Measurements from ENCODE around the gene COMMD1.

The COMMD1 gene

DNA sequence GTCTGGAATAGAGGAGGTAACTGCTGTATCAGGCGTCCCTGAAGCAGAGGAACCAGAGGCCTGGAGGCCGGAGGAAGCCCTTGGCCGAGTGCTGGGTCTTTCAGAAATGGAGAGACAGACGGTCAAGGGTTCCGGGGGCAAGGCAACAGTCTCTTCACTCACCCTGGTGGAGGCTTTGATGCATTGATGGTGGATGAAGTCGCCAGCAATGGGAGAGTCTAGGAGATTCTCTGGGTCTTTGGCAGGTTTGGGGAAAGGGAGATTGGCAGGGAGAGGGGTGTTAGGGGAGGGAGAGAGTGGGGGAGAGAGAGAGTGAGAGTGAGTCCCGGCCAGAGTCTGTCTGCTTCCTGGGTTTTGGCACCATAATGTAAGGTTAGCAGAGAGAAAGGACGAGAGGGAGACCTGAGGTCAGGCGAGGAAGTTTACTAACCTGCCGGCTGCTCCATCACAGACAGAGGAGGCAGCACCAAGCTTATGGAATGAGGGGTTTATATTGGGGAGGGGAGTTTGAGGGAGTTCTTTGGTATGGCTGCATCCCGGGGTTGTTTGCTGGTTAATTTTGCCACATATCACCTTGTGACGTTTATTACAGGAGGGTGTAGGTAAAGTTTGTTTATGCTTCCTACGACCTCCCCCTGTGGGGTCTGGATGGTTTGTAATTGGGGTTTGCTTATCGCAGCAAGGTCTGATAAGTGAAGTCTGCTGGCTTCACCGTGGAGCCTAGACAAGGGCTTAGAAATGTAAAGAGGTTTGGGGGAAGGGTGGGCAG, 19.6 kb downstream of the COMMD1 start:
- TF ChIP-seq, protein P1, sequence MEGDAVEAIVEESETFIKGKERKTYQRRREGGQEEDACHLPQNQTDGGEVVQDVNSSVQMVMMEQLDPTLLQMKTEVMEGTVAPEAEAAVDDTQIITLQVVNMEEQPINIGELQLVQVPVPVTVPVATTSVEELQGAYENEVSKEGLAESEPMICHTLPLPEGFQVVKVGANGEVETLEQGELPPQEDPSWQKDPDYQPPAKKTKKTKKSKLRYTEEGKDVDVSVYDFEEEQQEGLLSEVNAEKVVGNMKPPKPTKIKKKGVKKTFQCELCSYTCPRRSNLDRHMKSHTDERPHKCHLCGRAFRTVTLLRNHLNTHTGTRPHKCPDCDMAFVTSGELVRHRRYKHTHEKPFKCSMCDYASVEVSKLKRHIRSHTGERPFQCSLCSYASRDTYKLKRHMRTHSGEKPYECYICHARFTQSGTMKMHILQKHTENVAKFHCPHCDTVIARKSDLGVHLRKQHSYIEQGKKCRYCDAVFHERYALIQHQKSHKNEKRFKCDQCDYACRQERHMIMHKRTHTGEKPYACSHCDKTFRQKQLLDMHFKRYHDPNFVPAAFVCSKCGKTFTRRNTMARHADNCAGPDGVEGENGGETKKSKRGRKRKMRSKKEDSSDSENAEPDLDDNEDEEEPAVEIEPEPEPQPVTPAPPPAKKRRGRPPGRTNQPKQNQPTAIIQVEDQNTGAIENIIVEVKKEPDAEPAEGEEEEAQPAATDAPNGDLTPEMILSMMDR (conservative IDR thresholded peaks at IDR 0.05; ENCODE audit: low read depth, low read length), result no peak
- H3K4me3 ChIP-seq (ENCODE audit: low read depth, low read length), result no peak overlapping the region
- no peak for DNase-seq (ENCODE audit: low read depth)

DNA sequence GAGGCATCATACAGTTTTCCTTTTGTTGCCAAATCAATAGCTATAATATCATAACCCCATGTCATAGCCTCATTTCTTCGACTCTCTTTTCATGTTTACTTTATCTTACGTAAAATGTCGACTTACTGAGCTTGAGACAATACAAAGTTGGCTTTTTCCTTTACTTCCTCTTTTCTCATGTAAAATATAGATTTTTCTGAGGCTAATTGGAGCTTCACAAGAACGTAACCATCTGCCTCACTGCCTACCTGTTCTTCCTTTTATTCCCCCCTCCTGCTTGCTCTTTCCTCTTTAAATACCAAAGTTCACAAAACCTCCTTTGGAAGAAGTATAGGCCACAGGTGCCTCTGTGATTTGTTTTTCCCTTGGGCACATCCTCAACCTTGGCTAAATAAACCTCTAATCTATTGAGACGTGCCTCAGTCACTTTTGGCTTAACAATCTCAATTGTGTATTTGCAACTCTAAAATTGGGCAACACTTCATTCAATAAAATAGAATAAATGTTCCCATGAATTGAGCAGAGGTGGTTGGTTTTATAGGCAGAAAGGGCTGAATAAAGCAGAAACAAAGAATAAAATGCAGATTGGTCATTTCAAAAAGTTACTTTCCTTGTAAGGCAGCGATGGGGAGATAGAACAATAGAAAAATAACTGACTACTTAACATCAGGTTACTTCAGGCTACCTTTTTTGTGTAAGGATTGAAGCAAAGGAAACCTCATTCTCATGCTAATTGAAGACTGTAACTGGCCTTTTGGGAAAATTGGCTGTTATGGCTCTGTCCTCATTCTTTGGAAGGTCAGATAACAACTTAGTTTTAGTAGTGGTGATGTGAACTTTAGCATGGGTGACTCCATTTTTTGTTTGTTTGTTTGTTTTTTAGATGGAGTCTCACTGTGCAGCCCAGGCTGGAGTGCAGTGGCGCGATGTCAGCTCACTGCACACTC, 21.3 kb downstream of the COMMD1 start:
- TF ChIP-seq, protein P1 (conservative IDR thresholded peaks at IDR 0.05; ENCODE audit: low read depth, low read length), result no peak
- no peak overlapping the region for H3K4me3 ChIP-seq (ENCODE audit: low read depth, low read length)
- DNase-seq (ENCODE audit: low read depth), result no peak

DNA sequence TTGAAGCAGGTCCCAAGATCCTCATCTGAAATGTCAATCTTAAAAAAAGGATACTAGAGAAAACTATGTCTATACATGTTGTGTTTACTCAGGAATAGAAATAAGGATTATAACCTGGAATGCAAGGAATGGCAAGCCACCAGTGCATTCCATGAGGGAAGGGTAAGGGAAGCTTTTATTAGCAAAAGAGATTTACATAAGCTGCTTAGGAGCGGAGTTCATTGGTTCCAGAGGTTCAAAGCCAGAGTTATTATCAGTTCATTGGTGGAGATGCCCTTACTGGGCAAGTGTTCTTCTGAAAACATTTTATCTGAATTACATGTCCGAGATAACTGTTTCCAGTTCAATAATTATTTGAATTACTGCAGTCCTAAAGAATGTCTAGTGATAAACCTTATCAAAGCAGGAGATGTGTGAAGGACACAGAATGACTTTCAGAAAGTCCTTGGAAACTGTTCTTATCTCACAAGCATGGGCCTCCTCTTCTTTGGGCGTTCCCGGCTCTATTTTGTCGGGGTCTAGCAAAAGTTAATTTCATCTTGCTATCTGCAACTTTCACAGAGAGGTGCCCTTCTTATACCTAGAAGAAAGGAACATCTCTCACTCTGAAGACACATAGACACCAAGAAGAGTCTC, 23.5 kb downstream of the COMMD1 start:
- TF ChIP-seq, protein P1 (conservative IDR thresholded peaks at IDR 0.05; ENCODE audit: low read depth, low read length), result no peak

DNA sequence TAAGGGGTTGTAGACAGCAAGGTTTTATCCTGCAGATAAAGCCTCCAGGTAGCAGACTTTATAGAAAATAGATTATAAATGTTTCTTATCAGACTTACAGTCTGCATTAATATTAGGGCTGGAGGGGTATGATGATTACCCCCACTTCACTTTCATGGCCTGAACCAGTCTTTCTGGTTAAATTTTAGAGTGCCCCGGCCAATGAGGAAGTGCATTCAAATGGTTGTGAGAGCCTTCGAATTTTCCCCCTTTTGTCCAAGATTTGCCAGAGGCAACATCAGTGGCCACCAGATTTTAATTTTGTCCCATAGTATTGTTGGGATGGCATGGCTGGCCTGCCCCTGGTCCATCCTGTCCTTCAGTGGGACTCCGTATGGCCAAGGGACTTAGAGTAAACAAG, 31.6 kb downstream of the COMMD1 start:
- no peak for DNase-seq (ENCODE audit: low read depth)
- TF ChIP-seq, protein P1 (conservative IDR thresholded peaks at IDR 0.05; ENCODE audit: low read depth, low read length), result no peak
- no peak overlapping the region for H3K4me3 ChIP-seq (ENCODE audit: low read depth, low read length)

More for the DNA sequence above, 23.5 kb downstream of the COMMD1 start:
- DNase-seq (ENCODE audit: low read depth), result no peak
- no peak overlapping the region for H3K4me3 ChIP-seq (ENCODE audit: low read depth, low read length)

DNA sequence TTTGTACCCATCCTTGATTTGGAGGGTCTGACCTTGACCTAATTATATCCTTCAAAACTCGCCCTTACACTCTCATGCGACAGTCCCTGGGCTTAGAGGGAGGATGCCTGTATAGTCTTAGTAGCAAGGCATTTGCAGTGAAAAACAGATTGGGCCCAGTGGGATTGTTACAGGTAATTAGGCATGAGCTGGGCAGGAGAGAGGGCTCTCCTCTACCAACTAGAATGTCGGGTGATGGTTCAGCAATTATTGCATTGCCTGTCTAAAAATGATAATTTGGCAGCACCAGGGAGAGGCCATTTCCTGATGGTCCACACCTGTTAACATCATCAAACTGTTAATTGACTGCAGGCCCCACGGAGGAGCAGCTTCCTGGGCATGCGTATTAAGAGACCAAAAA, 32.4 kb downstream of the COMMD1 start:
- DNase-seq (ENCODE audit: low read depth), result no peak
- TF ChIP-seq, protein P1 (conservative IDR thresholded peaks at IDR 0.05; ENCODE audit: low read depth, low read length), result no peak
- no peak overlapping the region for H3K4me3 ChIP-seq (ENCODE audit: low read depth, low read length)

DNA sequence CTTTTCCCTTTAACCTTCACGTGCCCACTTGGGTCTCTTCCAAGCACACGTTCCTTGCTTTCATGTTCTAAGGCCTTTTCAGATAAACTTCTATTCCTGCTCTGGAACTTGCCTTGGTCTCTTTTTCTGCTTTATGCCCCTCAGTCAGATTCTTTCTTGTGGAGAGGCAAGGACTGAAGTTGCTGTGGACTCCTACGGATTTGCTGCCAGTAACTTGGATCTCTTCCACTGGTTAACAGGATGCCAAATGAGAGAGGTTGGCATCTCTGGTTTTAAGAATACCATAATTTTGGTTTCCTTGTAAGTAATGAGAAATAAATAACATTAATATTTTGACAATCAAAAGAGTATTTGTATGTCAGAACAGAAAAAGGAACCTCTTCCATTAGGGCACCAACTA, 33.0 kb downstream of the COMMD1 start:
- no peak for DNase-seq (ENCODE audit: low read depth)
- H3K4me3 ChIP-seq (ENCODE audit: low read depth, low read length), result no peak overlapping the region
- TF ChIP-seq, protein P1 (conservative IDR thresholded peaks at IDR 0.05; ENCODE audit: low read depth, low read length), result no peak
